ENCODE results near the gene SLC25A33.

The SLC25A33 gene

DNA sequence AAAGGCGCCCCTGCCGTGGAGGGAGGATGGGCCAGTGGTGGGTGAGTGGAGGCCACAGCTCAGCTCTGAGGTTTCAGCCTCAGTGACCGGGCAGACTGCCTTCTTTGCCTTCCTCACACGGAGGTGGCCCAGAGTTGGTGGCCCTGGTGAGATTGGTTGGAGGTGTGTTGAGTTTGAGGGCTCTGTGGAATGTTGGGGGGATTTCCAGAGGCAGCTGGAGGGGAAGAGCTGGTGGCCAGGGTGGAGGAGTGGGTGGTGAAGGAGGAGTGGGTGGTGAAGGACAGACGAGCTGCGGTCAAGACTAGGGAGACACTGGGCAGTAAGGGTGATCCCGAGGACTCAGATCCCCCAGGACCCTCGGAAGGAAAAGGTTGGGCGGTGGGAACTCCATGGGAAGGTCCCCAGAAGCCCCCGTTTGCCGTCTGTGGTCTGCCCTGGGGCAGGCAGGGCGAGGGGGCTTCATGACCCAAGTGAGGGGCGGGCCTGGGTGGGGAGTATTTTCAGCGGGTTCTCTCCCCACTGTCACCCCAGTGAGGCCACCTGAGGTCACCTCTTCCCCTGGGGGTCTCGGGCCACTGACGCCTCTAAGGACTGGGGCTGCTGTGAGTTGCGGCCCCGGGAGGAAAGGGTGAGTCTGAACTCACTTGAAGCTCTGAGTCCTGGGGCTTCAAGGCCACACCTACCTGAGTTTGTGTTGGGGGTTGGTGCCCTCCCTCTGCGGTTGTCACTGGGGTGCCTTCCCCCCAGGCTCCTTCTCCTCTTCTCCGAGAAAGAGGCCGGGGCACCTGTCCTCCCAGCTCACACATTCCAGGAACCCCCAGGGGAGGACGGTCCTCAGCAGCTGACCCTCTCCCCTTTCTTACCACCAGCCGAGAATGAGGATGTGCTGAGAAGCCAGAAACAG is 89.5 kb downstream of the SLC25A33 start:
- no peak for DNase-seq

DNA sequence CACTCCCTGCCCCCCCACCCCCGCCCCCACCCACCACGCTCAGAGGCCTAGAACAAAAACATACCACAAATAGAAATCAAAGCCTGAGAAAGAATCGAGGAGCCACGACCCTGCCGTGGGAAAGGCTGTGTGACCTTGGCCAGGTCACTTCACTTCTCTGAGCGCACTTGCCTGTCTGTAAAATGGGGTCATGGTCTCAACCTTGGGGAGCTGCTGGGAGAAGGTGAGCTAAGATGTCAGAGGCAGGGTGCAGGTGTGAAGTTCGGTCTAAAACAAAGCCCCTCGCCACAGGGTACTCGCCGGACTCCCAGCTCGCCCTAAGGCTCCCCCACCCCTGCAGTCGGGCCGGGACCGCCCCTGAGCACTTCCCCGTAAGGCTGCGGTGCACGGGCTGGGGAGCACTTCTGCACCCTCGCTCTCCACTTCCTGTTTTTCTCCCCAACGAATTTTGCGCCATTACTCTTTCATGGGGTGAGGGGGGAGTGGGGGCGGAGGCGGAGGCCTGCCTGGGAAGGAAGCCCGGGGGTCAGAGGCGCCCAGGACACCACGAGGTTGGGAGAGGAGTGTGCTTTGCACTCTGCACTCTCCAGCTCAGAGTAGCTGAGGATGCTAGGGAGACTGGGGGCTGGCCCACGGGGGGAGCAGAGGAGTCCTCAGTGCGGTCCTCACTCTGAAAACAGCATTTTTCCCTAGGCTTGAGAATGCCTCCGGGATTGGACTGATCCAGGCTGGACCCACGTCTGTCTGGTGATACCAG is 90.4 kb downstream of the SLC25A33 start:
- no peak for DNase-seq

DNA sequence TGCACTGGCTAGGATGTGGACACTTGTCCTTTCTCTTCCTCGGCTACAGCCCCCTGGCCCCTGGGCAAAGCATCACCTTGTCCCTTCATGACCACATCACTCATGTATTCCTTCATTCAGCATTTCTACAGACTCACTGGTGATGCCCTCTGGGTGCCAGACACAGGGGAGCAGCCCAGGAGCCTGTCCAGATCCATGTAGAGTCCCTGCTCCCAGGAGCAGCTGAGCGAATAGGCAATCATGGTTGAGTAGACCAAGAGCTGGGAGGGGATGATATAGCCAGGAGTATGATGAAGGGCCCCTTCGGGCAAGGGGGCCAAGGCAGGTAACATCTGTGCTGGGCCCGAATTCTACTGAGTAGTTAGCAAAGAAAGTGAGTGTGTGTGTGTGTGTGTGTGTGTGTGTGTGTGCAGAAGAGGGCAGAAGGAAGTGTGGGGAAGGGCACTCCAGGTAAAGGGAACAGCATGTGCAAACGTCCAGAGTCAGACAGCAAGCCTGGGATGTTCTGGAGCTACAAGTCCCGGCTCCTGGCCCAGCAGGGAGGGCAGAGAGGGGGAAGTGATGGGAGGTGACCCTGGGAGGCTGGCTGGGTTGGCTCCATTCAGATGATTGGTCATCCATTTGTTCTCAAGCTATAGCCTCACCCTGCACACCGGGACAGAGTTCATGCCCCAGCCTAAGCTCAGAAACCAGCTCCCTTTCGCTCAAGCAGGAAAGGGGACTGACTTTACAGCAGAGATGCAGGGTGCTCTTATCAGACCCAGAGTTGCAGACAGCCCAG is 91.3 kb downstream of the SLC25A33 start:
- no peak for DNase-seq

DNA sequence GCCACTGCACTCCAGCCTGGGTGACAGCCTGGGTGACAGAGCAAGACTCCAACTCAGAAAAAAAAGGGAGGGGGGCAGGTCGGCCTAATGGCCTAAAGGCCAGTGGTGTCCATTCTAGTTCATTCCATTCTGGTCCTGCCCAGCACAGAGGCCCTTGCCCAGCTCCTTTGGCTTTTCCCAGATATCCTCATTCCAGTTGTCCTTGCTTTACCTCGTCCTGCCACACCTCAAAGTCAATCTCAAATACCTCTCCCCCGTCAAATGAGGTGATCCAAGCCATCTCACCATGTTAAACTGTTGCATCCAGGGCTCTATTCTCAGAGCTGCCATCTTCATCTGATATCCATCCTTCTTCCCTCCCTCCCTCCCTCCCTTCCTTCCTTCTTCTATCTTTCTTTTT is 92.3 kb downstream of the SLC25A33 start:
- DNase-seq: no peak

GRCh38 chr1:9633493-9633892 is 94.2 kb downstream of the SLC25A33 start:
- DNase-seq: no peak

DNA sequence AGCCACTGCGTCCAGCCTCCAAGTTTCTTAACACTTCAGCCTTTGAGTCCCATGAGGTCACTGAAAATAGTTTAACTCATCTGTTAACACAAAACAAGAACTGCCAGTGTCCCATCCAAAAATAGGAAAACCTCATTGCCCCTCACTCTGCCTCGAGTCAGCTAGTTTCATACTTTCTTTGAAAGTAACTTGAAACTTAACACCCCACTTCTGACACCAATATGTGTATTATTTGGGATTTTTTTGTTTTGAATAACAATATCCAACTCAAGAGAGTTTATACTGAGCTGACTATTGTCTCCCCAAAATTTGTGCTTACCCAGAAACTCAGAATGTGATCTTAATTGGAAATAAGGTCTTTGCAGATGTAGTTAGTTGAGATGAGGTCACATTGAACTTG is 95.3 kb downstream of the SLC25A33 start:
- DNase-seq: no peak
